HG02623 (cell line): ENCODE measurements around the gene KCTD6.

ENCODE experiments used
- ATAC-seq: cut with Tn5 transposase; IDR thresholded peaks from one replicate; pipeline ENCODE4 v1.9.1; 2021; ENCODE audit warnings: moderate library complexity; ENCODE audit not compliant: unreplicated experiment

The KCTD6 gene

GRCh38 chr3:58491506-58492402 lies at the start of gene KCTD6:
Gene KCTD6 (plus strand): TSS chr3:58492096. CDS start chr3:58498756, 6,660 bp downstream.
- ATAC-seq: peak; percentile 93

DNA sequence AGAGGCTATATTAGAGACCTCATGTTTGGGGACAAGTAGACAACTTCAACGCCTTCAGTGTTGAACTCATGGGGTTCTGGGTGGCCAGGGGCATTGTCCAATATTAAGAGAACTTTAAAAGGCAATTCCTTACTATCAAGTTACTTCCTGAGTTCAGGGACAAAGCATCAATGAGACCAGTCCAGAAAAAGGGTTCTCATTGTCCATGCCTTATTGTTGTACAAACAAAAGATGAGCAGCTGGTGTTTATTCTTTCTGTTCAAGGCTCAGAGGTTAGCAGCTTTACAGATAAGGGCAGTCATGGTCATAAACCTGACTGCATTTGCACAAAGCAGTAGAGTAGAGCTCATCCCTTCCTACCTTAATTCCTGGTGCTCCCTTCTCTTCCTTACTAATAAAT lies 39.7 kb upstream of the KCTD6 start:
- no peak for ATAC-seq

- ATAC-seq: no peak
These were observed 32.7 kb upstream of the KCTD6 start for GRCh38 chr3:58459160-58459559.

DNA sequence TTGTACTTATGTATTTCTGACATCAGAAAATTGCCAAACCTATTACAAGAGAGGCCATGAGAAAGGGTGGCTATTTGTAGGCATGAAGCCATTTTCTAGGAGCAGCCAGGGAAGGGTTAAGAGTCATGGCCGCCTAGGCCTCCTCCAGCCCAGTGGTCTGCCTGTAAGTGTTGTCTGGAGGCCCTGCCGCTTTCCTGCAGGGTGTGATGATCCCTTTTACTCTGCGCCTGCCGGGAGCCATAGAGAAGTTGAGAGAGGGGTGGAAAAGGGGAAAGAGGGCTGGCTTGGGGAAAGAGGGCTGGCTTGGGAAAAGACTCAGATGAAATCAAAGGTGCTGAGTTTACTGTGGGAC lies 29.1 kb upstream of the KCTD6 start:
- no peak for ATAC-seq

DNA sequence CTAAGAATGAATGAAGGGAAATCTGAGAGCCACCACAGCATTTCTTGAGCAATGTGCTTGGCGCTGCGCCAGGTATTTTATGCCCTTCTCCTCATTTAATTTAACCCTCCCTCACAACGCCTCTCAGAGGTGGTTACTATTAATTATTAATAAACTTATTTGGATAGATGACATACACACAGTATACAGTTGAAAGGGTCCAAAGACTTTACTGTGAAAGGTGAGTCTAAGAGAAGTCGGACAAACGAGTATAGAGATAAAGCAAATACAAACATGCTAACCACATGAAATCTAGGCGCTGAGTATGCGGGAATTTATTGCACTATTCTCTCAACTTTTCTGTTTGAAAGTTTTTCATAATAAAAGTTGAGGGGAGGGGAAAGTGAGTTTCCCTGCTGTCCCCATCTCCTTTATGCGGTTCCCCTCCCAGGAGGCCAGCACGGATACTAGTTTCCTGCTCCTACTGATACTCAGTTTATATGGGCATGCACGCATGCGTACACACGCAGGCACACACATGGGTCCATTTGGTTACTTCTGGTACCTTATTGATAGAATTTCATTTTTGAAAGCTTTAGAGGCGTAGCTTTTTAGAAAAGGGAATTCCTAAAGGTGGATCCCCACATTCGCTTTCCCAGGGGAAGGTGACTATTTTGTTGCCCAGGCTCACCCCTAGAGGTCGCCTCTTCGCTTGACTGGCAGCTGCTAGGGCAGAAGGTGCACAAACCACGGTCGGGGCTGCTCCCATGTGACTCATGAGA lies 28.5 kb upstream of the KCTD6 start:
- peak; percentile 82 for ATAC-seq

DNA sequence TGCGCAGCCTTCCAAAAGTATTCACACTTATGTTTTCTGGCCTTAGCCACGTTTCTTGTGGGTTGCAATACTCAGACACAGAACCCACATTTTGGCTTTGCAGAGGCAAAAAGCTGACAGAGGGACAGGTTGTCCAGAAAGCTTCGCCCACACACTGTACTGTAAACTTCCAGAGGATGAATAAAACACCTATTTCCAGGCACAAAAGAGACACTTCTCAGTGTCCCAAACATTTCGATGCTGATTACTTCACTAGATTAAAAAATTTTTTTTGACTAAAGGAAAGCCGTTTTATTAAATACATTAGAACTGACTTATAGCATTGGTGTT lies 28.0 kb upstream of the KCTD6 start:
- no peak for ATAC-seq

DNA sequence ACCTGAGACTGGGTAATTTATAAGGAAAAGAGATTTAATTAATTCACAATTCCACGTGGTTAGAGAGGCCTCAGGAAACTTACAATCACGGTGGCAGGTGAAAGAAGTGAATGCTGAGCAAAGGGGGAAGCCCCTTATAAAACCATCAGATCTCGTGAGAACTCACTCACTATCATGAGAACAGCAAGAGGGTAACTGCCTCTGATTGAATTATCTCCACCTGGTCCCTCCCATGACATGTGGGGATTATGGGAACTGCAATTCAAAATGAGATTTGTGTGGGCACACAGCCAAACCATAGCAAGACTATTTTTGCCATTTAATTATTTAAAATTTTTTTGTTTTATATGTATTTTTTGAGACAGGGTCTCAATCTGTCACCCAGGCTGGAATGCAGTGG lies 27.0 kb upstream of the KCTD6 start:
- ATAC-seq: no peak

GRCh38 chr3:58466899-58467563 lies 24.9 kb upstream of the KCTD6 start:
- ATAC-seq: no peak

DNA sequence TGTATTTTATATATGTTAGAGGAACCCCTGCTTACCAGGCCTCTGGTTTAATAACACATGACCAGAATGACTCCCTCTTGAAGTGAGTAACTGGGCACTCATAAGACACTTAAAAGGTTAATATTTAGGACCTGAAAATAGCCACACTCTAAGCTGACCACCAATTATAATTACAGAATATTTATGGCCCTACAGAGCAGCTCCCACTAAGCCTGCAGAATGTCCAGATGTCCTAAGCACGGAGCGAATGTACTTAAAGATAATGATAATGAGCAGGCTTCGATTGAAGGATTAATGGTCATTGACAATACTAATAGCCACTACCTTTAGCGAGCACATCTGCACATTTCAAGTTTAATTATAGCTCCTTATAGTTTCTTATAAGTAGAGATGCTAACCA lies 22.8 kb upstream of the KCTD6 start:
- ATAC-seq: no peak

- no peak for ATAC-seq
These were observed 21.4 kb upstream of the KCTD6 start for GRCh38 chr3:58470363-58471024.

GRCh38 chr3:58471025-58471887 lies 20.6 kb upstream of the KCTD6 start:
- no peak for ATAC-seq

GRCh38 chr3:58473275-58473674 lies 18.6 kb upstream of the KCTD6 start:
- no peak for ATAC-seq

DNA sequence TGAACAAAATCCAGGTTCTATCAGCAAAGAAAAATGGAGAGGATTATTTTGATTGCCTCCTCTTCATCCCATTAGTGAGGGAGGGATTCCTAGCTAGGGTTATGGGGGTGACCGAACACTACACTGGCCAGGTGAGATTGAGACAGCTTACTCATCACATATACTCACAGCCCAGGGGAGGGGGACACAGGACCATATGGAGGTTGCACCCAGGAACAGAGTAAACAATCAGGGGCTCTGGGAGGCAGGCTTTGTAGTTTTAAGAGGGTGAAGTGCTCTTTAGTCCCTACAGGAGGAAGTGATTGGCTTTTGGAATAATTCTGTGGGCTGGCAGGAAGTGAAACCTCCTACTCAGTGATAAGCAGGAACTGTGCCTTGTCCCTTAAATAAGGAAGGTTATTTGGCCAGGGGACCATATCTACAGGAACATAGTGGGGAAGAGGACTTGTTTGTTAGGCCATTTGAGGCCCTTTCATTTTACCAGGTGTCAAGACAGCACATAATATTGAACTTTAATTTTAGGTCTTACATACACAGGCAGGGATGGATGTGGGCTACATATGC lies 17.5 kb upstream of the KCTD6 start:
- no peak for ATAC-seq

DNA sequence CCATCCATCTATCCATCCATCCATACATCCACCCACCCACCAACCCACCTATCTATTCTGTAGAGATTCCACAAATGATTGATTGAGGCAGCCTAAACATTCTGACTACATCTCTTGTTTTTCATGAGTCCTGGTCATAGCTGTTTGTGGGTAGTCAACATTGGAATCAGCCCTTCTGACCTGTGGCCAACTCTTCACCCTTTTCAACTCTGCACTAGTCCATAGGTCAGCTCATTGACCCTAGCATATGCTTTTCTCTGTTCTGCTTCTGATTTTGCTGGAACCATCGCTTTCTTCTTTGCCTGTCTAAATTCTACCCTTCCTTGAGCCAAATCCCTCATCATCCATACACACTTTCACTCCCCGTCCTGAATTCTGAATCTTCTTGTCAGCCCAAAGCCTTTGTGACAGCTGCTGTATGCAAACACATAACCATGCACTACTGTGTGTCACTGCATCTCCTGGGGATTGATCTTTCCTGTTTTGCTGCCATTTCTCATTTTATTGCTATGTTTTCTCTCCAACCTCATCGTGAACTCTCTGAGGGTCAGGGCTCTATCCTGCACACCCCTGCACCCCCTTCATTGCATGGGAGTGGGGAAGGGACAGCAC lies 16.8 kb upstream of the KCTD6 start:
- ATAC-seq: no peak

DNA sequence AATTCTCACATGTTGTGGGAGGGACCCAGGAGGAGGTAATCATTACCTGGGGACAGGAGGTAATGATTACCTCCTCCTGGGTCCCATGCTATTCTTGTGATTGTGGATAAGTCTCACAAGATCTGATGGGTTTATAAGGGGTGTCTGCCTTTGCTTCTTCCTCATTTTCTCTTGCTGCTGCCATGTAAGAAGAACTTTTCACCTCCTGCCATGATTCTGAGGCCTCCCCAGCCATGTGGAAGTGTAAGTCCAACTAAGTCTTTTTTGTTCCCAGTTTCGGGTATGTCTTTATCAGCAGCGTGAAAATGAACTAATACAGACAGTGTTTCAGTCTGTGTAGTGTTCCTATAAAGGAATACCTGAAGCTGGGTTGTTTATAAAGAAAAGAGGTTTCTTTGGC lies 13.1 kb upstream of the KCTD6 start:
- no peak for ATAC-seq

- no peak for ATAC-seq
These were observed 11.6 kb upstream of the KCTD6 start for GRCh38 chr3:58480309-58480708.

GRCh38 chr3:58482917-58483636 lies 8.8 kb upstream of the KCTD6 start:
- ATAC-seq: no peak

GRCh38 chr3:58484045-58484721 lies 7.7 kb upstream of the KCTD6 start:
- no peak for ATAC-seq

- no peak for ATAC-seq
These were observed 7.2 kb upstream of the KCTD6 start for GRCh38 chr3:58484722-58485069.
